Parathyroid adenoma (tissue), 2 donors: ENCODE data around the gene SPSB1.
A peak's percentile ranks its signal among the peaks of the same experiment; 100 is the strongest.

Experiments
- H2AFZ ChIP-seq: fragments of 300-600 bp; sonication (generic); one replicate; pipeline ENCODE4 v1.7.0; 2017; ENCODE audit warnings: antibody characterized with exemption, mild to moderate bottlenecking
- H3K27ac ChIP-seq: fragments of 300-600 bp; sonication (generic); one replicate; pipeline ENCODE4 v1.7.0; 2017
- H3K27me3 ChIP-seq: fragments of 300-600 bp; sonication (generic); one replicate; pipeline ENCODE4 v1.7.0; 2017; ENCODE audit warnings: low read length; ENCODE audit not compliant: control insufficient read depth, insufficient read depth
- H3K36me3 ChIP-seq: fragments of 300-600 bp; sonication (generic); one replicate; pipeline ENCODE4 v1.7.0; 2017; ENCODE audit warnings: low read length; ENCODE audit not compliant: control insufficient read depth, insufficient read depth
- H3K4me1 ChIP-seq: fragments of 300-600 bp; sonication (generic); one replicate; pipeline ENCODE4 v1.7.0; 2017; ENCODE audit warnings: control low read depth
- H3K4me2 ChIP-seq: fragments of 300-600 bp; sonication (generic); one replicate; pipeline ENCODE4 v1.7.0; 2017; ENCODE audit warnings: low read length
- H3K4me3 ChIP-seq: fragments of 300-600 bp; sonication (generic); one replicate; pipeline ENCODE4 v1.7.0; 2017; ENCODE audit warnings: low read depth, low read length
- H3K79me2 ChIP-seq: fragments of 300-600 bp; sonication (generic); one replicate; pipeline ENCODE4 v1.7.0; 2017; ENCODE audit warnings: control low read depth
- H3K9ac ChIP-seq: fragments of 300-600 bp; sonication (generic); one replicate; pipeline ENCODE4 v1.7.0; 2017; ENCODE audit warnings: mild to moderate bottlenecking
- H3K9me3 ChIP-seq: fragments of 300-600 bp; sonication (generic); one replicate; pipeline ENCODE4 v1.7.0; 2017; ENCODE audit warnings: low read length; ENCODE audit not compliant: control insufficient read depth
- CTCF ChIP-seq: fragments of 300-600 bp; sonication (generic); IDR thresholded peaks from one replicate; pipeline ENCODE4 v1.7.0; 2017; ENCODE audit warnings: antibody characterized with exemption, mild to moderate bottlenecking
- donor health status: primary hyperparathyroidism.

SPSB1 gene

GRCh38 chr1:9267352-9267686 lies 25.4 kb upstream of the SPSB1 start:
- H3K9ac ChIP-seq = no peak overlapping the region
- no peak overlapping the region for H3K4me3 ChIP-seq
- no peak overlapping the region for H3K27ac ChIP-seq
- no peak for TF ChIP-seq CTCF
- H3K9me3 ChIP-seq = no peaks in the 10 kb centered on the region
- no peak overlapping the region for H2AFZ ChIP-seq
- H3K36me3 ChIP-seq = no peaks in the 10 kb centered on the region
- no peak overlapping the region for H3K4me2 ChIP-seq
- no peaks in the 10 kb centered on the region for H3K4me1 ChIP-seq
- H3K27me3 ChIP-seq = no peaks in the 10 kb centered on the region
- H3K79me2 ChIP-seq = no peaks in the 10 kb centered on the region

- no peak for TF ChIP-seq CTCF
- H3K9me3 ChIP-seq = no peaks in the 10 kb centered on the region
- H2AFZ ChIP-seq = no peak overlapping the region
- no peak overlapping the region for H3K4me2 ChIP-seq
- H3K4me1 ChIP-seq = no peaks in the 10 kb centered on the region
- no peaks in the 10 kb centered on the region for H3K27me3 ChIP-seq
- no peak overlapping the region for H3K27ac ChIP-seq
- H3K4me3 ChIP-seq = no peak overlapping the region
- no peak overlapping the region for H3K9ac ChIP-seq
- H3K36me3 ChIP-seq = no peaks in the 10 kb centered on the region
- H3K79me2 ChIP-seq = no peaks in the 10 kb centered on the region
Observed at GRCh38 chr1:9267827-9268581, 24.7 kb upstream of the SPSB1 start.

GRCh38 chr1:9269078-9269501 lies 23.6 kb upstream of the SPSB1 start:
- Histone ChIP-seq H3K27me3 (no peaks in the 10 kb centered on the region), H3K4me3 (no peak overlapping the region), H3K27ac (no peak overlapping the region), H2AFZ (no peak overlapping the region), H3K36me3 (no peaks in the 10 kb centered on the region), H3K79me2 (no peaks in the 10 kb centered on the region), H3K9ac (no peak overlapping the region), H3K4me1 (no peaks in the 10 kb centered on the region), H3K4me2 (no peak overlapping the region), H3K9me3 (no peaks in the 10 kb centered on the region)
- no peak for TF ChIP-seq CTCF

- Histone ChIP-seq H3K9ac (no peak overlapping the region), H3K4me3 (no peak overlapping the region), H3K36me3 (no peaks in the 10 kb centered on the region), H3K4me1 (no peaks in the 10 kb centered on the region), H3K27me3 (no peaks in the 10 kb centered on the region), H3K4me2 (no peak overlapping the region), H3K79me2 (no peaks in the 10 kb centered on the region), H3K27ac (no peak overlapping the region), H3K9me3 (no peaks in the 10 kb centered on the region), H2AFZ (no peak overlapping the region)
- no peak for TF ChIP-seq CTCF
Observed at GRCh38 chr1:9269721-9270120, 23.0 kb upstream of the SPSB1 start.

GRCh38 chr1:9270290-9270883 lies 22.3 kb upstream of the SPSB1 start:
- Histone ChIP-seq H3K9ac (no peak overlapping the region), H2AFZ (no peak overlapping the region)
- TF ChIP-seq CTCF = no peak

More at GRCh38 chr1:9270290-9270883, 22.3 kb upstream of the SPSB1 start:
- Histone ChIP-seq H3K36me3 (no peaks in the 10 kb centered on the region), H3K27ac (no peak overlapping the region), H3K27me3 (no peaks in the 10 kb centered on the region), H3K4me3 (no peak overlapping the region), H3K4me2 (peak overlapping the region; percentile 9), H3K4me1 (no peaks in the 10 kb centered on the region), H3K79me2 (no peaks in the 10 kb centered on the region), H3K9me3 (no peaks in the 10 kb centered on the region)
